Measurements from ENCODE around the gene DPH6. TPM values are rescaled to one million over a fixed set of nuclear protein-coding genes. Genes with fewer than 3 reads are reported as not detected.
"Not testable (repeated sequence)": the region's sequence is repeated elsewhere in the genome, so short reads cannot be mapped to it uniquely, and the experiment has no call there.

Gene DPH6
- total RNA-seq, 1 donor from 2014 or later: 20.9 TPM

GRCh38 chr15:35445891-35446290, 100.1 kb downstream of the DPH6 start:
- Histone ChIP-seq H3K27me3 (ENCODE audit: control insufficient read depth in 3 of 3, insufficient read depth in 3 of 3, low read length in 3 of 3) (no peaks in the 10 kb centered on the region), H3K4me3 (ENCODE audit: low read length in 3 of 3) (no peak overlapping the region), H3K9me3 (ENCODE audit: control insufficient read depth in 3 of 3, low read length in 3 of 3) (no peaks in the 10 kb centered on the region), H3K27ac (ENCODE audit: low read depth, low read length) (no peak overlapping the region), H3K4me1 (ENCODE audit: control insufficient read depth in 3 of 3, insufficient read depth in 3 of 3, low read length in 3 of 3) (no peaks in the 10 kb centered on the region), H3K36me3 (ENCODE audit: control insufficient read depth in 3 of 3, insufficient read depth in 3 of 3, low read length in 3 of 3) (no peaks in the 10 kb centered on the region), H3K9ac (ENCODE audit: low read depth in 1 of 3, low read length in 3 of 3) (no peak overlapping the region)

- Histone ChIP-seq H3K4me1 (ENCODE audit: control insufficient read depth in 3 of 3, insufficient read depth in 3 of 3, low read length in 3 of 3) (no peaks in the 10 kb centered on the region), H3K27ac (ENCODE audit: low read depth, low read length) (no peak overlapping the region), H3K27me3 (ENCODE audit: control insufficient read depth in 3 of 3, insufficient read depth in 3 of 3, low read length in 3 of 3) (no peaks in the 10 kb centered on the region), H3K9me3 (ENCODE audit: control insufficient read depth in 3 of 3, low read length in 3 of 3) (no peaks in the 10 kb centered on the region), H3K4me3 (ENCODE audit: low read length in 3 of 3) (no peak overlapping the region), H3K9ac (ENCODE audit: low read depth in 1 of 3, low read length in 3 of 3) (no peak overlapping the region), H3K36me3 (ENCODE audit: control insufficient read depth in 3 of 3, insufficient read depth in 3 of 3, low read length in 3 of 3) (no peaks in the 10 kb centered on the region)
Observed at GRCh38 chr15:35444557-35445204, 101.3 kb downstream of the DPH6 start.

GRCh38 chr15:35443376-35443775, 102.6 kb downstream of the DPH6 start:
- H3K4me1 ChIP-seq (ENCODE audit: control insufficient read depth in 3 of 3, insufficient read depth in 3 of 3, low read length in 3 of 3): no peaks in the 10 kb centered on the region
- H3K9ac ChIP-seq (ENCODE audit: low read depth in 1 of 3, low read length in 3 of 3): no peak overlapping the region
- no peak overlapping the region for H3K4me3 ChIP-seq (ENCODE audit: low read length in 3 of 3)
- H3K36me3 ChIP-seq (ENCODE audit: control insufficient read depth in 3 of 3, insufficient read depth in 3 of 3, low read length in 3 of 3): no peaks in the 10 kb centered on the region
- H3K27ac ChIP-seq (ENCODE audit: low read depth, low read length): no peak overlapping the region
- H3K27me3 ChIP-seq (ENCODE audit: control insufficient read depth in 3 of 3, insufficient read depth in 3 of 3, low read length in 3 of 3): no peaks in the 10 kb centered on the region
- H3K9me3 ChIP-seq (ENCODE audit: control insufficient read depth in 3 of 3, low read length in 3 of 3): no peaks in the 10 kb centered on the region

- Histone ChIP-seq H3K36me3 (ENCODE audit: control insufficient read depth in 3 of 3, insufficient read depth in 3 of 3, low read length in 3 of 3) (peaks cover 0 to under 1% (median 0%) of the 10 kb centered on the region in 3 donors), H3K9me3 (ENCODE audit: control insufficient read depth in 3 of 3, low read length in 3 of 3) (no peaks in the 10 kb centered on the region), H3K4me3 (ENCODE audit: low read length in 3 of 3) (no peak overlapping the region), H3K9ac (ENCODE audit: low read depth in 1 of 3, low read length in 3 of 3) (no peak overlapping the region), H3K4me1 (ENCODE audit: control insufficient read depth in 3 of 3, insufficient read depth in 3 of 3, low read length in 3 of 3) (no peaks in the 10 kb centered on the region), H3K27me3 (ENCODE audit: control insufficient read depth in 3 of 3, insufficient read depth in 3 of 3, low read length in 3 of 3) (no peaks in the 10 kb centered on the region), H3K27ac (ENCODE audit: low read depth, low read length) (no peak overlapping the region)
Observed at GRCh38 chr15:35442742-35443141, 103.2 kb downstream of the DPH6 start.

- H3K27ac ChIP-seq (ENCODE audit: low read depth, low read length); H3K9ac ChIP-seq (ENCODE audit: low read depth in 1 of 3, low read length in 3 of 3); H3K27me3 ChIP-seq (ENCODE audit: control insufficient read depth in 3 of 3, insufficient read depth in 3 of 3, low read length in 3 of 3); H3K9me3 ChIP-seq (ENCODE audit: control insufficient read depth in 3 of 3, low read length in 3 of 3); H3K36me3 ChIP-seq (ENCODE audit: control insufficient read depth in 3 of 3, insufficient read depth in 3 of 3, low read length in 3 of 3); H3K4me3 ChIP-seq (ENCODE audit: low read length in 3 of 3); H3K4me1 ChIP-seq (ENCODE audit: control insufficient read depth in 3 of 3, insufficient read depth in 3 of 3, low read length in 3 of 3): not testable (repeated sequence)
Observed at GRCh38 chr15:35441279-35441678, 104.7 kb downstream of the DPH6 start.

- H3K36me3 ChIP-seq (ENCODE audit: control insufficient read depth in 3 of 3, insufficient read depth in 3 of 3, low read length in 3 of 3): peaks cover 0 to 4% (median 2%) of the 10 kb centered on the region in 3 donors
- no peaks in the 10 kb centered on the region for H3K4me1 ChIP-seq (ENCODE audit: control insufficient read depth in 3 of 3, insufficient read depth in 3 of 3, low read length in 3 of 3)
- H3K4me3 ChIP-seq (ENCODE audit: low read length in 3 of 3): no peak overlapping the region
- H3K27me3 ChIP-seq (ENCODE audit: control insufficient read depth in 3 of 3, insufficient read depth in 3 of 3, low read length in 3 of 3): no peaks in the 10 kb centered on the region
- H3K9me3 ChIP-seq (ENCODE audit: control insufficient read depth in 3 of 3, low read length in 3 of 3): no peaks in the 10 kb centered on the region
- H3K9ac ChIP-seq (ENCODE audit: low read depth in 1 of 3, low read length in 3 of 3): no peak overlapping the region
- H3K27ac ChIP-seq (ENCODE audit: low read depth, low read length): no peak overlapping the region
Observed at GRCh38 chr15:35440265-35440664, 105.7 kb downstream of the DPH6 start.

GRCh38 chr15:35439291-35439690, 106.7 kb downstream of the DPH6 start:
- H3K27ac ChIP-seq (ENCODE audit: low read depth, low read length): no peak overlapping the region
- no peaks in the 10 kb centered on the region for H3K27me3 ChIP-seq (ENCODE audit: control insufficient read depth in 3 of 3, insufficient read depth in 3 of 3, low read length in 3 of 3)
- H3K9ac ChIP-seq (ENCODE audit: low read depth in 1 of 3, low read length in 3 of 3): no peak overlapping the region
- H3K9me3 ChIP-seq (ENCODE audit: control insufficient read depth in 3 of 3, low read length in 3 of 3): no peaks in the 10 kb centered on the region
- H3K4me1 ChIP-seq (ENCODE audit: control insufficient read depth in 3 of 3, insufficient read depth in 3 of 3, low read length in 3 of 3): no peaks in the 10 kb centered on the region
- H3K36me3 ChIP-seq (ENCODE audit: control insufficient read depth in 3 of 3, insufficient read depth in 3 of 3, low read length in 3 of 3): peaks cover 0 to 4% (median 2%) of the 10 kb centered on the region in 3 donors
- no peak overlapping the region for H3K4me3 ChIP-seq (ENCODE audit: low read length in 3 of 3)

- Histone ChIP-seq H3K27ac (ENCODE audit: low read depth, low read length) (no peak overlapping the region), H3K9ac (ENCODE audit: low read depth in 1 of 3, low read length in 3 of 3) (no peak overlapping the region), H3K36me3 (ENCODE audit: control insufficient read depth in 3 of 3, insufficient read depth in 3 of 3, low read length in 3 of 3) (peaks cover 0 to 4% (median 2%) of the 10 kb centered on the region in 3 donors), H3K4me3 (ENCODE audit: low read length in 3 of 3) (no peak overlapping the region), H3K27me3 (ENCODE audit: control insufficient read depth in 3 of 3, insufficient read depth in 3 of 3, low read length in 3 of 3) (no peaks in the 10 kb centered on the region), H3K9me3 (ENCODE audit: control insufficient read depth in 3 of 3, low read length in 3 of 3) (no peaks in the 10 kb centered on the region), H3K4me1 (ENCODE audit: control insufficient read depth in 3 of 3, insufficient read depth in 3 of 3, low read length in 3 of 3) (no peaks in the 10 kb centered on the region)
Observed at GRCh38 chr15:35437157-35437556, 108.8 kb downstream of the DPH6 start.

GRCh38 chr15:35436422-35436821, 109.5 kb downstream of the DPH6 start:
- H3K4me1 ChIP-seq (ENCODE audit: control insufficient read depth in 3 of 3, insufficient read depth in 3 of 3, low read length in 3 of 3): no peaks in the 10 kb centered on the region
- H3K4me3 ChIP-seq (ENCODE audit: low read length in 3 of 3): no peak overlapping the region
- peaks cover 0 to 4% (median 2%) of the 10 kb centered on the region in 3 donors for H3K36me3 ChIP-seq (ENCODE audit: control insufficient read depth in 3 of 3, insufficient read depth in 3 of 3, low read length in 3 of 3)
- H3K27ac ChIP-seq (ENCODE audit: low read depth, low read length): no peak overlapping the region
- no peak overlapping the region for H3K9ac ChIP-seq (ENCODE audit: low read depth in 1 of 3, low read length in 3 of 3)
- H3K27me3 ChIP-seq (ENCODE audit: control insufficient read depth in 3 of 3, insufficient read depth in 3 of 3, low read length in 3 of 3): no peaks in the 10 kb centered on the region
- H3K9me3 ChIP-seq (ENCODE audit: control insufficient read depth in 3 of 3, low read length in 3 of 3): no peaks in the 10 kb centered on the region

GRCh38 chr15:35431281-35431680, 114.7 kb downstream of the DPH6 start:
- Histone ChIP-seq H3K36me3 (ENCODE audit: control insufficient read depth in 3 of 3, insufficient read depth in 3 of 3, low read length in 3 of 3) (peaks cover 0 to 2% (median 2%) of the 10 kb centered on the region in 3 donors), H3K9ac (ENCODE audit: low read depth in 1 of 3, low read length in 3 of 3) (no peak overlapping the region), H3K27me3 (ENCODE audit: control insufficient read depth in 3 of 3, insufficient read depth in 3 of 3, low read length in 3 of 3) (no peaks in the 10 kb centered on the region), H3K27ac (ENCODE audit: low read depth, low read length) (no peak overlapping the region), H3K9me3 (ENCODE audit: control insufficient read depth in 3 of 3, low read length in 3 of 3) (no peaks in the 10 kb centered on the region), H3K4me1 (ENCODE audit: control insufficient read depth in 3 of 3, insufficient read depth in 3 of 3, low read length in 3 of 3) (no peaks in the 10 kb centered on the region), H3K4me3 (ENCODE audit: low read length in 3 of 3) (no peak overlapping the region)
